Body of pancreas (tissue), 4 donors: ENCODE measurements around the gene PJA2. TPM values are rescaled to one million over a fixed set of nuclear protein-coding genes. Genes with fewer than 3 reads are reported as not detected.

Experiments
- ATAC-seq: fragments of 150-250 bp; one replicate; pipeline ENCODE4 v1.9.1; 2016
- DNase-seq, 4 donors: peaks; one replicate each; pipeline ENCODE4 v3.0.0-alpha.2; 2019
- H3K27ac ChIP-seq, 4 donors: fragments of 200-600 bp; sonication (generic); 1 replicate in 3 of 4; 2 replicates in 1 of 4; pipeline versions ENCODE4 v1.5.1 to v1.6.1; 2016 to 2019; ENCODE audit warnings: mild to moderate bottlenecking in 1 of 4, mixed read lengths in 1 of 4, moderate library complexity in 1 of 4
- H3K27me3 ChIP-seq, 2 donors: fragments of 200-600 bp; sonication (generic); one replicate each; pipeline ENCODE4 v1.6.0; 2016; ENCODE audit warnings: mild to moderate bottlenecking in 1 of 2
- H3K36me3 ChIP-seq, 2 donors: fragments of 200-600 bp; sonication (generic); replicated peaks in 1 of 2; 2 replicates each; pipeline ENCODE4 v1.5.1; 2016; ENCODE audit warnings: low read depth in 2 of 2; ENCODE audit not compliant: insufficient read depth in 1 of 2
- H3K4me1 ChIP-seq: fragments of 200-600 bp; sonication (generic); one replicate; pipeline ENCODE4 v1.6.0; 2016
- H3K4me3 ChIP-seq, 2 donors: fragments of 200-600 bp; sonication (generic); 1 replicate in 1 of 2; 2 replicates in 1 of 2; pipeline ENCODE4 v1.5.1; 2016 to 2019
- H3K9me3 ChIP-seq, 3 donors: fragments of 200-600 bp; sonication (generic); 1 replicate in 2 of 3; 2 replicates in 1 of 3; pipeline ENCODE4 v1.5.1; 2016
- CTCF ChIP-seq, 7 experiments: fragments of 450-650 bp in 4 of 7; fragments of 200-600 bp in 3 of 7; sonication (generic) in 3 of 7; IDR thresholded peaks; one replicate each; pipeline ENCODE4 v1.5.1; 2016 to 2019; ENCODE audit warnings: antibody characterized with exemption in 7 of 7
- POLR2A ChIP-seq, 3 donors: fragments of 450-650 bp; IDR thresholded peaks; one replicate each; pipeline ENCODE4 v1.6.1; 2016; ENCODE audit warnings: antibody characterized with exemption in 3 of 3, mild to moderate bottlenecking in 2 of 3
- WGBS, 2 donors: methylation state at CpG; one replicate each; pipeline ENCODE4 v1.1.5; 2017; 5-methylcytosine and 5-hydroxymethylcytosine counted together
- intact Hi-C: fragments of 100-400 bp; cut with DNase I; formaldehyde crosslinking; loops from one replicate; pipeline ENCODE4 v1.15.1; 2023
- total RNA-seq, 2 donors: library from RNA; depleted of rRNA; stranded (reverse); fragments of >200 nt; gene quantifications; one replicate each; pipeline ENCODE4 v1.1.0, GENCODE V29; 2016

PJA2 gene
- total RNA-seq, 2 donors from 2014 or later = 48.0 to 67.9 TPM

GRCh38 chr5:109357807-109358206 lies 52.0 kb downstream of the PJA2 start:
- Histone ChIP-seq H3K27me3 (no peaks in the 10 kb centered on the region), H3K27ac (no peak overlapping the region), H3K36me3 (peaks cover 0 to 12% of the 10 kb centered on the region in 2 donors), H3K4me3 (no peak overlapping the region), H3K4me1 (no peaks in the 10 kb centered on the region), H3K9me3 (no peaks in the 10 kb centered on the region)
- no peak for ATAC-seq
- TF ChIP-seq CTCF (IDR thresholded peaks at IDR 0.05) (no peak), POLR2A (IDR thresholded peaks at IDR 0.05) (no peak)
- intact Hi-C loops = no loop called here
- 90 to 91% methylated on average over 2 of the region's 2 CpGs for WGBS, 2 donors
- no peak for DNase-seq

GRCh38 chr5:109354761-109355160 lies 55.0 kb downstream of the PJA2 start:
- Histone ChIP-seq H3K27me3 (no peaks in the 10 kb centered on the region), H3K9me3 (no peaks in the 10 kb centered on the region), H3K36me3 (no peaks in the 10 kb centered on the region), H3K27ac (no peak overlapping the region), H3K4me1 (no peaks in the 10 kb centered on the region), H3K4me3 (no peak overlapping the region)
- TF ChIP-seq POLR2A (IDR thresholded peaks at IDR 0.05) (no peak), CTCF (IDR thresholded peaks at IDR 0.05) (no peak)
- intact Hi-C loops = no loop called here
- WGBS, 2 donors = 66 to 71% methylated on average over 2 of the region's 2 CpGs
- DNase-seq (peak; percentile 6 to 35 (median 18)), ATAC-seq (peak; percentile 65)

- Histone ChIP-seq H3K4me3 (no peak overlapping the region), H3K36me3 (no peaks in the 10 kb centered on the region), H3K4me1 (no peaks in the 10 kb centered on the region), H3K9me3 (no peaks in the 10 kb centered on the region), H3K27me3 (no peaks in the 10 kb centered on the region), H3K27ac (no peak overlapping the region)
- no peak for DNase-seq
- intact Hi-C loops = no loop called here
- TF ChIP-seq POLR2A (IDR thresholded peaks at IDR 0.05) (no peak), CTCF (IDR thresholded peaks at IDR 0.05) (no peak)
- peak; percentile 47 for ATAC-seq
- 85 to 93% methylated on average over 2 of the region's 2 CpGs for WGBS, 2 donors
These were observed 57.5 kb downstream of the PJA2 start for GRCh38 chr5:109351988-109352864.

GRCh38 chr5:109350537-109351270 lies 59.1 kb downstream of the PJA2 start:
- Histone ChIP-seq H3K27ac (no peak overlapping the region), H3K36me3 (peaks cover 0 to 7% of the 10 kb centered on the region in 2 donors), H3K4me1 (no peaks in the 10 kb centered on the region), H3K9me3 (no peaks in the 10 kb centered on the region), H3K27me3 (no peaks in the 10 kb centered on the region), H3K4me3 (no peak overlapping the region)
- no peak for TF ChIP-seq CTCF (IDR thresholded peaks at IDR 0.05)
- no peak for TF ChIP-seq POLR2A (IDR thresholded peaks at IDR 0.05)
- WGBS, 2 donors = 57 to 63% methylated on average over 5 of the region's 5 CpGs
- no peak for ATAC-seq
- intact Hi-C loops = no loop called here
- DNase-seq = no peak
